Measurements from ENCODE around the gene IFNAR2.
"Not testable (repeated sequence)": the region's sequence is repeated elsewhere in the genome, so short reads cannot be mapped to it uniquely, and the experiment has no call there.

IFNAR2 gene

GRCh38 chr21:33217138-33217520, 12.6 kb upstream of the IFNAR2 start:
- no peak for DNase-seq (ENCODE audit: low read depth)

GRCh38 chr21:33219300-33219699, 10.4 kb upstream of the IFNAR2 start:
- no peak for DNase-seq (ENCODE audit: low read depth)

GRCh38 chr21:33219954-33220353, 9.8 kb upstream of the IFNAR2 start:
- DNase-seq (ENCODE audit: low read depth), result no peak

GRCh38 chr21:33225376-33225775, 4.4 kb upstream of the IFNAR2 start:
- DNase-seq (ENCODE audit: low read depth), result not testable (repeated sequence)

GRCh38 chr21:33228455-33228854, 1.3 kb upstream of the IFNAR2 start:
- no peak for DNase-seq (ENCODE audit: low read depth)

GRCh38 chr21:33229099-33229783, 497 bp upstream of the IFNAR2 start:
- DNase-seq (ENCODE audit: low read depth), result no peak

GRCh38 chr21:33230545-33231324, 997 bp downstream of the IFNAR2 start:
- DNase-seq (ENCODE audit: low read depth), result no peak

GRCh38 chr21:33231526-33231925, 1.8 kb downstream of the IFNAR2 start:
- no peak for DNase-seq (ENCODE audit: low read depth)

GRCh38 chr21:33232291-33233034, 2.7 kb downstream of the IFNAR2 start:
- DNase-seq (ENCODE audit: low read depth), result no peak

GRCh38 chr21:33234635-33235520, 5.1 kb downstream of the IFNAR2 start:
- no peak for DNase-seq (ENCODE audit: low read depth)

- DNase-seq (ENCODE audit: low read depth), result no peak
Measured at GRCh38 chr21:33236013-33236686, 6.4 kb downstream of the IFNAR2 start.

- DNase-seq (ENCODE audit: low read depth), result no peak
Measured at GRCh38 chr21:33236766-33237165, 7.0 kb downstream of the IFNAR2 start.

GRCh38 chr21:33237486-33237885, 7.7 kb downstream of the IFNAR2 start:
- DNase-seq (ENCODE audit: low read depth), result no peak

GRCh38 chr21:33238146-33238545, 8.4 kb downstream of the IFNAR2 start:
- DNase-seq (ENCODE audit: low read depth), result no peak

GRCh38 chr21:33238565-33239255, 9.0 kb downstream of the IFNAR2 start:
- no peak for DNase-seq (ENCODE audit: low read depth)

- DNase-seq (ENCODE audit: low read depth), result not testable (repeated sequence)
Measured at GRCh38 chr21:33239559-33240127, 9.9 kb downstream of the IFNAR2 start.

GRCh38 chr21:33240404-33240803, 10.7 kb downstream of the IFNAR2 start:
- DNase-seq (ENCODE audit: low read depth), result no peak

GRCh38 chr21:33241846-33242245, 12.1 kb downstream of the IFNAR2 start:
- no peak for DNase-seq (ENCODE audit: low read depth)

GRCh38 chr21:33242846-33243245, 13.1 kb downstream of the IFNAR2 start:
- DNase-seq (ENCODE audit: low read depth), result not testable (repeated sequence)

GRCh38 chr21:33244082-33244778, 14.5 kb downstream of the IFNAR2 start:
- DNase-seq (ENCODE audit: low read depth), result no peak

Measured in activated gamma-delta T cell treated with anti-CD3 and anti-CD28 coated beads, Interleukin-2, amount 50 U/mL, for 16 hours (primary cell).